NCI-H1436 treated with DMSO at 0.1 percent for 48 hours (cell line): ENCODE results near the gene WFS1.

Experiments
- DNase-seq: peaks from one replicate; lab custom pipeline; 2025; lab: John Stamatoyannopoulos, UW

Gene WFS1

GRCh38 chr4:6338951-6339817 is 69.5 kb downstream of the WFS1 start:
- DNase-seq: no peak

- DNase-seq: no peak
These were observed 70.3 kb downstream of the WFS1 start for GRCh38 chr4:6339818-6340445.

- no peak for DNase-seq
These were observed 70.9 kb downstream of the WFS1 start for GRCh38 chr4:6340446-6341015.

GRCh38 chr4:6341696-6342095 is 72.0 kb downstream of the WFS1 start:
- no peak for DNase-seq

- DNase-seq: peak; percentile 3
These were observed 73.1 kb downstream of the WFS1 start for GRCh38 chr4:6342530-6343293.

GRCh38 chr4:6343939-6344408 is 74.3 kb downstream of the WFS1 start:
- no peak for DNase-seq

- no peak for DNase-seq
These were observed 75.6 kb downstream of the WFS1 start for GRCh38 chr4:6345096-6345830.

- no peak for DNase-seq
These were observed 76.2 kb downstream of the WFS1 start for GRCh38 chr4:6345866-6346265.

- no peak for DNase-seq
These were observed 76.9 kb downstream of the WFS1 start for GRCh38 chr4:6346373-6347110.

- no peak for DNase-seq
These were observed 77.9 kb downstream of the WFS1 start for GRCh38 chr4:6347511-6348045.

- DNase-seq: no peak
These were observed 78.8 kb downstream of the WFS1 start for GRCh38 chr4:6348408-6348807.

GRCh38 chr4:6349896-6350603 is 80.4 kb downstream of the WFS1 start:
- no peak for DNase-seq

GRCh38 chr4:6350646-6351045 is 81.0 kb downstream of the WFS1 start:
- DNase-seq: no peak

GRCh38 chr4:6351246-6352000 is 81.8 kb downstream of the WFS1 start:
- DNase-seq: no peak

- no peak for DNase-seq
These were observed 82.5 kb downstream of the WFS1 start for GRCh38 chr4:6352031-6352692.
